GM23248 (cell line): Measurements from ENCODE around the gene OR4D9.

Experiments
- EZH2 ChIP-seq: fragments of 200-600 bp; sonication (generic); IDR thresholded peaks from 2 replicates; pipeline ENCODE4 v1.6.1; 2018; ENCODE audit warnings: antibody characterized with exemption, mild to moderate bottlenecking; ENCODE audit not compliant: insufficient read depth, poor library complexity, severe bottlenecking
- EZH2phosphoT487 ChIP-seq: fragments of 200-600 bp; sonication (generic); IDR thresholded peaks from 2 replicates; pipeline ENCODE4 v1.6.1; 2018; ENCODE audit warnings: antibody characterized with exemption, moderate library complexity, mild to moderate bottlenecking, low read depth; ENCODE audit not compliant: insufficient read depth

- no peak for TF ChIP-seq EZH2phosphoT487
- TF ChIP-seq EZH2, result no peak
Observed at GRCh38 chr11:59556115-59556916, 45.0 kb downstream of the OR4D9 start.
